AG09309 (cell line): ENCODE results near the gene AGXT2.

ENCODE experiments used
- DNase-seq: peaks from one replicate; pipeline ENCODE4 v3.0.0-alpha.2; 2010; ENCODE audit warnings: low read depth
- H3K4me3 ChIP-seq: 2 replicates; pipeline ENCODE4 v1.5.1; 2011; ENCODE audit warnings: mild to moderate bottlenecking, low read depth, low read length, moderate library complexity; ENCODE audit not compliant: control insufficient read depth
- CTCF ChIP-seq: IDR thresholded peaks from 2 replicates; pipeline ENCODE4 v1.5.1; 2011; ENCODE audit warnings: mild to moderate bottlenecking, low read depth, low read length, inconsistent platforms; ENCODE audit not compliant: insufficient read depth, control insufficient read depth; ENCODE audit errors: missing control alignments

AGXT2 gene

GRCh38 chr5:34970552-34970951, 77.2 kb downstream of the AGXT2 start:
- DNase-seq = no peak
- H3K4me3 ChIP-seq = no peak overlapping the region
- TF ChIP-seq CTCF = no peak

- DNase-seq = no peak
- TF ChIP-seq CTCF = no peak
These were observed 79.5 kb downstream of the AGXT2 start for GRCh38 chr5:34968258-34968657.

GRCh38 chr5:34967540-34967939, 80.2 kb downstream of the AGXT2 start:
- no peak overlapping the region for H3K4me3 ChIP-seq
- no peak for TF ChIP-seq CTCF
- no peak for DNase-seq

More at GRCh38 chr5:34968258-34968657, 79.5 kb downstream of the AGXT2 start:
- no peak overlapping the region for H3K4me3 ChIP-seq

GRCh38 chr5:34959323-34959722, 88.4 kb downstream of the AGXT2 start:
- no peak for TF ChIP-seq CTCF
- no peak overlapping the region for H3K4me3 ChIP-seq
- peak; percentile 29 for DNase-seq

GRCh38 chr5:34957857-34958690, 89.7 kb downstream of the AGXT2 start:
- no peak overlapping the region for H3K4me3 ChIP-seq
- DNase-seq = no peak
- TF ChIP-seq CTCF = peak; percentile 71

GRCh38 chr5:34957321-34957720, 90.4 kb downstream of the AGXT2 start:
- no peak for DNase-seq
- no peak overlapping the region for H3K4me3 ChIP-seq
- no peak for TF ChIP-seq CTCF
